HL-60/S4 (cell line): ENCODE data around the gene NCLN.
"Not testable (repeated sequence)": the region's sequence is repeated elsewhere in the genome, so short reads cannot be mapped to it uniquely, and the experiment has no call there.

Experiments
- in situ Hi-C: fragments of 300-500 bp; cut with MboI; formaldehyde crosslinking; loops from 2 replicates; pipeline ENCODE4 v1.14.3; 2022; ENCODE audit warnings: low sequenced_read_pairs

NCLN gene

DNA sequence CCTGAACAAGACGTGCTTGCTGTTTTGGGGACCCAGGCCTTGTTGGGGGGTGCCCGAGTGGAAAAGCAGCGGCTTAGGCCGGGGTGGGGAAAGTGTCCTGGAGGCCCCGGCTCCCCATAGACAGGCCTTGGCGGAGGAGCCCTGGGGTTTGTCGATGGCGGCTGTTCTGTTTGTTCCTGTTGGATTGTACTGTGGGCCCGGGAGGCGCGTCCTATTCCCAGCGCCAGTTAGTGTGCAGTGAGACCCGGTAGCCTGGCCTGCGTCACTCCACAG lies 11.1 kb downstream of the NCLN start:
- in situ Hi-C loops: no loop called here

DNA sequence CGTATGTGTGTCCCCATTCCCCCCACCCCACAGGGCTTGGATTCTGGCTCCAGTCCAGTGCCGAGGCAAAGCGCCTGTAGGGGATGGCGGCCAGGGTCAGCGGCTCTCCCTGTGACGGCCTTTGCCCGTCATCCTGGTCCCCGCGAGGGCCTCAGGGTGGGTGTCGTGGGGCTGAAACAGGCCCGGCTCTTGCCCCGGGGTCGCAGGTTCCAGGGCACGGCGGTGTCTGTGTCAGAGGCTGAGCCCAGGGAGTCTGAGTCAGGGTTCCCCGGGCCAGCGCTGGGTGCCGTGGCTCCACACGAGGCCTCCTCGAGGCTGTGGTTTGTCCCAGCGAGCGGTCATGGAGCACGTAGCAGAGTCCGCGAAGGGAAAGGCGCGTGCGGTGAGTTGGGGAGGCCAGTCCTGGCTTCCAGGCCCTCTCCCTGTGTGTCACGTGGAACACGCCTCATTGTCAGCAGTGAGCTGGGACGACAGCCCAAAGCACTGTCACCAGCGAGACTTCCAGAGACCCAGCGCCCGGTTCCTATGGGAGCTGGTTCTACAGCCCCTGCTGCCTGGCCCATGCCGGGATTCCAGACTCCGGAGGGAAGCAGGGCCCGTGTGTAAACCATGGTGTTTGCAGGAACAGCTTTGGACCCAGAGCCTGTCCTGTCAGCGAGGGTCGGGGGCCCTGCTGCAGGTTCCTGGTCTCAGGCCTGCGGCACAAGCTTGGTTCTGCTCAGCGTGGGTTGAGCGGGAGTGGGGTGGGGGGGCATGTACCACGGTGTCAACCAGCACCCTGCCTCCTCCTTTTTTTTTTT lies 13.4 kb downstream of the NCLN start:
- in situ Hi-C loops: no loop called here

DNA sequence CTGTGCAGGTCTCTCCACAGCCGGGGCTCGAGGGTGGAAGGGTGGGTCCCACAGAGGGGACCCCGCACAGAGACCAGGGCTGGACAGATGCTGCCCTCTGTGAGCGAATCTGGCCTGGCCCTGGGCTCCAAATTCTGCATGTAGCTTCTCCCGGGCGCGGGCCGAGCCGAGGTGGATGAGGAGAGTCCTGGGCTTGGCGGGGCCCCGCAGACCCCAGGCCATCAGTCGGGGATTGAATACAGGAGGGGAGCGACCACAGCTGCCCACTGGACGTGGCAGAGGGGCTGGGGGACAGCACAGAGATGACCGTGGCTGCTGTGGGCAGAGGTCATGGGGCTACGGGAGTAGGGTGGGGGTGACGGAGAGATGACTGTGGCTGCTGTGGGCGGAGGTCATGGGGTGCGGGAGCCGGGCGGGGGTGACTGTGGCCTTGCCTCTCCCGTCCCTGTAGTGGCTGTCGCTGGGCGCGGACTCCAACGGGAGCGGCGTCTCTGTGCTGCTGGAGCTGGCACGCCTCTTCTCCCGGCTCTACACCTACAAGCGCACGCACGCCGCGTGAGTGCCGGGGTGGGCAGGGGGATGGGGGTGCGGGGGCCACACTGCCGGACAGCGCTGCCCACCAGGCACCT lies 15.5 kb downstream of the NCLN start:
- in situ Hi-C loops: no loop called here

DNA sequence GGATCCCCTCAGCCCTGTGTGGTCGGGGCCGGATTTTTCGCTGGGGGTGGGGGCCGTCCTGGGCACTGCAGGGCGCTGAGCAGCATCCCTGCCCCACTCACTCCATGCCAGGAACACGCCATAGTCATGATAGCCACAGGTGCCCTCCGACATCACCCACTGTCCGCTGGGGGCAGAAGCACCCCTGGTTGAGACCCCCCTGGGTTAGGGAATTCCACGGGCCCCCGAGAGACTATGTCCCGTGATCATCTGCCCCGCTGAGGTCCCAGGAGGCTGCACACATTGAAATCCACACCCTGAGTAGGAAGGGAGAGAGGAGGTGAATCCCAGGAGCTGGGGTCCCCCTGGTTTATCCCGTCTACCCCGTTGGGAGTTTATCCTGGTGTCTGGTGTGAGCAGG lies 16.2 kb downstream of the NCLN start:
- in situ Hi-C loops: no loop called here

DNA sequence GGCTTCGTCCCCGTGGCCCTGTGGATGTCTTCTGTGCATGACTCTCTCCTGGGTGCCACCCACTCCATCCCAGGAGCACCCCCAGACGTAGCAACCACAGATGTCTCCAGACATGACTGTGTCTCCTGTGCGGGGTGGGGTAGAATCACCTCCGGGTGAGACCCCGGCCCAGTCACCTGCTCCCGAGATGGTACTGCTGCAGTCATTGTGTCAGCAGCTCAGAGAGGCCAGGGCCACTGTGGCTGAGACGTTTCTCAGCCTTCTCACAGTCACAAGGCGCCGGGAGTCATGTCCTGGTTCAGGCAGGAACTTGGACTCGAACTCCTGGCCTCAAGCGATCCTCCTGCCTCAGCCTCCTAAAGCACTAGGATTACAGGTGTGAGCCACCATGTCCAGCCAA lies 16.6 kb downstream of the NCLN start:
- in situ Hi-C loops: no loop called here

DNA sequence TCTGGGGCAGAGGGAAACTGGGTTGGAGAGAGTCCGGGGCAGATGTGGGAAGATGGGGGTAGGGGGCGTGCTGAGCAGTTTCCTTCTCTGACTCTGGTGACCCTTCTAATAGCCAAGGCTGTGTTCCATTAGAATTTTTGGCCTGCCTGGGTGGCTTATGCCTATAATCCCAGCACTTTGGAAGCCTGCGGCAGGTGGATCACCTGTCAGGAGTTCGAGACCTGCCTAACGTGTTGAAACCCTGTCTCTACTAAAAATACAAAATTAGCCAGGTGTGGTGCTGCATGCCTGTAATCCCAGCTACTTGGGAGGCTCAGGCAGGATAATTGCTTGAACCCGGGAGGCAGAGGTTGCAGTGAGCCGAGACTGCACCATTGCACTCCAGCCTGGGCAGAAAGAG lies 17.2 kb downstream of the NCLN start:
- in situ Hi-C loops: not testable (repeated sequence)

DNA sequence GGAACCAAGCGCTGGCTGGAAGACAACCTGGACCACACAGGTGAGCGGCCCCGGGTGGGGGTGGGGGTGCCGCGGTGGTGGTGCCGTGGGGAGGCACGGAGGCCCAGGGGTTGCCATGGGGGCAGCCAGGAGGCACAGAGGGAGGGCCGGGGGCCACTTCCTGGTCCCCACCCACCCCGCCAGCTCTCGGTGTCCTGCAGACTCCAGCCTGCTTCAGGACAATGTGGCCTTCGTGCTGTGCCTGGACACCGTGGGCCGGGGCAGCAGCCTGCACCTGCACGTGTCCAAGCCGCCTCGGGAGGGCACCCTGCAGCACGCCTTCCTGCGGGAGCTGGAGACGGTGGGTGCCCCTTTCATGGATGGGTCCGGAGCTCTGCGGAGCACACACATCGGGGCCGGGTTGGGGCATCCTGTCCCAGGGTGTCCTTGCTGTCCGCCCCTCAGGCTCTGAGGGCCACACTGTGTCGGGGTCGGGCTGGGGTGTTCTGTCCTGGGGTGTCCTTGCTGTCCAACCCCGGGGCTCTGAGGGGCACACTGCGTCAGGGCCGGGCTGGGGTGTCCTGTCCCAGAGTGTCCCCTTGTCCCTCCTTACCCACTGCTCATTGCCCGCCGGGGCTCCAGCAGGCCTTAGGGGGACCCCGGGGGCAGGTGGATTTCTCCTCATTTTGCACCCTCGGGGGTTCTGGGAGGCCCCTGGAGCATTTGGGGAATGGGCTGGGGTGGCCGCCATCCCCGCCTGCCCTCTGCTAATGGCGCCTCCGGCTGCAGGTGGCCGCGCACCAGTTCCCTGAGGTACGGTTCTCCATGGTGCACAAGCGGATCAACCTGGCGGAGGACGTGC lies 18.3 kb downstream of the NCLN start:
- in situ Hi-C loops: no loop called here

DNA sequence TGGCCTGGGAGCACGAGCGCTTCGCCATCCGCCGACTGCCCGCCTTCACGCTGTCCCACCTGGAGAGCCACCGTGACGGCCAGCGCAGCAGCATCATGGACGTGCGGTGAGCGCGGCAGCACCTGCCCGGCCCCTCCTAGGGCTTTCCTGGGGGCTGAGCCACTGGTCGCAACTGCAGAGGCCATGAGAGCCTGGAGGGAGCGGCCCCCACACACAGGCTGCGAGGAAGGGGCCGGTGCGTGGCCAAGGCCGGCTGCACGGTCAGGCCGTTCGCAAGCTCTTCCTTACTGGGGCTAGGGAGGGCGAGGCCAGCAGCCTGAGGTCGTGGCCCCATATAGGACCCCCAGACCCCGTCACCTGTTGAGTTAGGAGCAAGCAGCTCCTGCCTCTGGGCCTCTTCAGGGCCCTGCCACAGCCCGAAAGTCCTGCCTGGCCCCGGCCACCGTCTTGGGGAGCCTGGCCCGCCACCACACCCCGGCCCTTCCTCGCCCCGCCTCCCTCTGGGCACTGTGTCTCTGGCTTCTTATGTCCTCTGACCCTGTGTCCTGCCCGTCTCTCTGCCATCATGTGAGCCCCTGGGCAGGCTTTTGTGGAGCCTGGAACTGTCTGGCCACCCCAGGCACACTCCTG lies 19.0 kb downstream of the NCLN start:
- in situ Hi-C loops: no loop called here

DNA sequence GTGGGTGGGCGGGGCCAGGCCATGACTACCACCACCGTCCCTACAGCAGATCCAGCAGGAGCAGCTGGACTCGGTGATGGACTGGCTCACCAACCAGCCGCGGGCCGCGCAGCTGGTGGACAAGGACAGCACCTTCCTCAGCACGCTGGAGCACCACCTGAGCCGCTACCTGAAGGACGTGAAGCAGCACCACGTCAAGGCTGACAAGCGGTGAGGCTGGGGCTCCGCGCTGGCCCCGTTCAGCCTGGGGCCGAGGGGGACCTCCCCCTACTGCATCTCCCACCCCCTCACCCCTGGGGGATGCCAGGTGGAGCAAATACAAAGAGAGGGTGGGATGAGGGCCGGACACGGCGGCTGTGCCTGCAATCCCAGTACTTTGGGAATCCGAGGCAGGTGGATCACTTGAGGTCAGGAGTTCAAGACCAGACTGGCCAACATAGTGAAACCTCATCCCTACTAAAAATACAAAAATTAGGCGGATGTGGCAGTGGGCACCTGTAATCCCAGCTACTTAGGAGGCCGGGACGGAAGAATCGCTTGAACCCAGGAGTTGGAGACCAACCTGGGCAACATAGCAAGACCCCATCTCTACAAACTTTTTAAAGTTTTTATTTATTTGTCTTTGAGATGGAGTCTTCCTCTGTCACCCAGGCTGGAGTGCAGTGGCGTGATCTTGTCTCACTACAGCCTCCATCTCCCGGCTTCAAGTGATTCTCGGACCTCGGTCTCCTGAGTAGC lies 20.7 kb downstream of the NCLN start:
- in situ Hi-C loops: no loop called here

DNA sequence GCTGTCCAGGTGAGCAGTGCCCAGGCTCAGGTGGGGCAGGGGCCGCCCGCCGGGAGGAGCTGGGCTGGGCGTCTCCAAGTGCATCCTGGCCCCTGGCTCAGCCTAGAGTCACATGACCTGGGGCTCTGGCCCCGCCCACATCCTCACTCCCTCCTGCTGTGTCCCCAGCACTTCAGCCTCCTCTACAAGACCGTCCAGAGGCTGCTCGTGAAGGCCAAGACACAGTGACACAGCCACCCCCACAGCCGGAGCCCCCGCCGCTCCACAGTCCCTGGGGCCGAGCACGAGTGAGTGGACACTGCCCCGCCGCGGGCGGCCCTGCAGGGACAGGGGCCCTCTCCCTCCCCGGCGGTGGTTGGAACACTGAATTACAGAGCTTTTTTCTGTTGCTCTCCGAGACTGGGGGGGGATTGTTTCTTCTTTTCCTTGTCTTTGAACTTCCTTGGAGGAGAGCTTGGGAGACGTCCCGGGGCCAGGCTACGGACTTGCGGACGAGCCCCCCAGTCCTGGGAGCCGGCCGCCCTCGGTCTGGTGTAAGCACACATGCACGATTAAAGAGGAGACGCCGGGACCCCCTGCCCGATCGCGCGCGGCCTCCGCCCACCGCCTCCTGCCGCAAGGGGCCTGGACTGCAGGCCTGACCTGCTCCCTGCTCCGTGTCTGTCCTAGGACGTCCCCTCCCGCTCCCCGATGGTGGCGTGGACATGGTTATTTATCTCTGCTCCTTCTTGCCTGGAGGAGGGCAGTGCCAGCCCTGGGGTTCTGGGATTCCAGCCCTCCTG lies 21.9 kb downstream of the NCLN start:
- in situ Hi-C loops: no loop called here

DNA sequence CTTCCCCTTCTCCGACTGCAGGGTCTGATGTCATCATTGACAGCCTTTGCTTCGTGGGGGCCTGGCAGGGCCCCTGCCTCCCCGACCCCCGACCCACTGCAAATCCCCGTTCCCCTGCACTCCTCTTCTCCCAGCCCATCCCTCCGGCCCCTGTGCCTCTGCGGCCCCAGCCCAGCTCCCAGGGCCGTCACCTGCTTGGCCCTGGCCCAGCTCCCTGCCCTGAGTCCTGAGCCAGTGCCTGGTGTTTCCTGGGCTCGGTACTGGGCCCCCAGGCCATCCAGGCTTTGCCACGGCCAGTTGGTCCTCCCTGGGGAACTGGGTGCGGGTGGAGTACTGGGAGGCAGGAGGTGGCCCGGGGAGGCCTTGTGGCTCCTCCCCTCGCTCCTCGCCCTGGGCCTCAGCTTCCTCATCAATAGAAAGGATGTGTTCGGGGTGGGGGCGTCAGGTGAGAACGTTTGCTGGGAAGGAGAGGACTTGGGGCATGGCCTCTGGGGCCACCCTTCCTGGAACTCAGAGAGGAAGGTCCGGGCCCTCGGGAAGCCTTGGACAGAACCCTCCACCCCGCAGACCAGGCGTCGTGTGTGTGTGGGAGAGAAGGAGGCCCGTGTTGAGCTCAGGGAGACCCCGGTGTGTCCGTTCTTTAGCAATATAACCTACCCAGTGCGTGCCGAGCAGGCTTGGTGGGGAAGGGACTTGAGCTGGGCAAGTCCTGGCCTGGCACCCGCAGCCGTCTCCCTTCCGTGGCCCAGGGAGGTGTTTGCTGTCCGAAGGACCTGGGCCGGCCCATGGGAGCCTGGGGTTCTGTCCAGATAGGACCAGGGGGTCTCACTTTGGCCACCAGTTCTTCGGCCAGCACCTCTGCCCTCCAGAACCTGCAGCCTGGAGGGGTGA lies 22.8 kb downstream of the NCLN start:
- in situ Hi-C loops: no loop called here

DNA sequence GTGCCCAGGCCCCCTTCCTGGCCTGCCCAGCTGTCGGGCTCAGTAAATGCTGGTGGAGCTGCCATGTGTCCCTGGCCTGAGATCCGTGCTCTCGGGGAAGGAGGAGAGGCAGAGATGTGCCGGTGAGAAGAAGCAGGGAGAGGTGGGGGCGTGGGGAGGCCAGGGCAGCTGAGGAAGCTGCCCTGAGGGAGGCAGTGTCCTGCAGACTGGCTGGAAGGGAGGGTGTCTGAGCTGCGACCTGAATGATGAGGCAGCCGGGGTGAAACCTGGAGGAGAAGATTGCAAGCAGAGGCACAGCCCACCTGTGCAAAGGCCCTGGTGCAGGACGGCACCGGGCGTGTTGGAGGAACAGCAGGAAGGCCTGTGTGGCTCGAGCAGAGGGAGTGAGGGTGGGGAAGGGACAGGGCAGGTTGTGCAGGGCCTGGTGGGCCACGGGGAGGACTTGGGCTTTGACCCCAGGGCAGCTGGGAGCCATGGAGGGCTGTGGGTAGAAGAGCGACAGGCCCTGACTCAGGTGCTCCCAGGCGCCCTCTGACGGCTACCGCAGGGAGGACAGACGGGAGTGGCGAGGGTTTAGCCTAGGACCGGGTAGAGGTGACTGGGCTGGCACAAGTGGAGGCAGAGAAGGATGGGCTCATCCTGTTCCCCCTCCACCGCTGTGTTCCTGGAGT lies 24.8 kb downstream of the NCLN start:
- in situ Hi-C loops: no loop called here

DNA sequence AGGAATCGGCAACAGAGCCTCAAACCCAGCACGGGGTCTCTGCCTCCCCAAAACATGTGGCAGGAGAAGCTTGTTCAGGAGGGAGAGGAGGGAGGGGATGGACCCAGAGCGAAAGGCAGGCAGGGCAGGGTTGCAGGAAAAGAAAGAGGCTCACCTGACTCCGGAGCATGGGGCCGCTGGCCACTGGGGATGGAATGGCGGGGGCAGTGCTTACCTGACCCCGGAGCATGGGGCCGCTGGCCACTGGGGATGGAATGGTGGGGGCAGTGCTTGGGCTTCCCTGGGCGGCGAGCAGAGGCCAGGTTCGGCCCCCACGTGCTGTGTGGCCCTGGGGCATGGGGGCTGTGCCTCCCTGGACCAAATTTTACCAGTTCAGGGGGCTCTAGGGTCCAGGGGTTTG lies 25.5 kb downstream of the NCLN start:
- in situ Hi-C loops: no loop called here

DNA sequence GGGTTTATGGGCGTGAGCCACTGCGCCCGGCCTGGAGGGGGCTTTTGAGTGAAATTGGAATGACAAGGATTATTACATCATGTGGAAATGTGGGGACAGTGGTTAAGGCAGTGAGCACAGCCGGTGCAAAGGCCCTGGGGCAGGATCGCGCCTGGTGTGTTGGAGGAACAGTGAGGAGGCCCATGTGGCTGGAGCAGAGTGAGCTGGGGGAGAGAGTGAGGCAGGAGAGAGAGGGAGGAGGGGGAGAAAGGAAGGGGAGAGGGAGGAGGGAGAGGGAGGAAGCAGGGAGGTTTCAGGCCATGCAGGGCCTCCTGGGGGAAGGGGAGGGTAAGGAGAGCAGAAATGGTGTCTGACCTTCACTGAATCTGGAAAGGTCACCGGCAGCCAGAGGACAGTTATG lies 27.4 kb downstream of the NCLN start:
- in situ Hi-C loops: no loop called here

DNA sequence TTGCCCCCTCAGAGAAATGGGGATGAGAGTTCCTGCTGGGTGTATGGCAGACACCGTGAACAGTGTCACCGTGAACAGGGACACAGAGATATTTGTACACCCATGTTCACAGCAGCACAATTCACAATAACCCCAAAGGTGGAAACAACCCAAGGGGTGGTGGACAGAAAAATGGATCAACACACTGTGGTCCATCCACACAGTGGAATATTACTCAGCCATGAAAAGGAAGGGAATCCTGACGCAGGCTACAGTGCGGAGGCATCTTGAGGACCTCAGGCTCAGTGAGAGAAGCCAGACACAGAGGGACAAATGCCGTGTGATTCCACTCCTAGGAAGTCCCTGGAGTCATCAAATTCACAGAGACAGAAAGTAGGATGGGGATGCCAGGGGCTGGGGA lies 31.1 kb downstream of the NCLN start:
- in situ Hi-C loops: no loop called here

DNA sequence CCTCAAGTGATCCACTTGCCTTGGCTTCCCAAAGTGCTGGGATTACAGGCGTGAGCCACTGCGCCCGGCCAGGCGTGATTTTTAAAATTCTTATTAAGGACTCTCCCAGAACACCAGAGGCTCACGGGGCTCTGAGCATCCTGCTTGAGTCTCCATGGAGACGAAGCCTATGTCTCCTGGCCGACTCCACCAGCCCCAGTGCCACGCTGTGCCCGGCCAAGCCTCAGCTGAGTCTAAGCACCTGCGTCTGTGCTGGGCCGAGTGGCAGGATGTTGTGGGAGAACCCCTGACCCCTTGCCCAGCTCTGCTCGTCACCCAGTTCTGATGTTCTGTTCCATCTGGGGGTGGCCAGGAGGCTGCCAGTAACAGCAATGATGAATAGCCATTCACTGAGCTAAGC lies 34.8 kb downstream of the NCLN start:
- in situ Hi-C loops: no loop called here

DNA sequence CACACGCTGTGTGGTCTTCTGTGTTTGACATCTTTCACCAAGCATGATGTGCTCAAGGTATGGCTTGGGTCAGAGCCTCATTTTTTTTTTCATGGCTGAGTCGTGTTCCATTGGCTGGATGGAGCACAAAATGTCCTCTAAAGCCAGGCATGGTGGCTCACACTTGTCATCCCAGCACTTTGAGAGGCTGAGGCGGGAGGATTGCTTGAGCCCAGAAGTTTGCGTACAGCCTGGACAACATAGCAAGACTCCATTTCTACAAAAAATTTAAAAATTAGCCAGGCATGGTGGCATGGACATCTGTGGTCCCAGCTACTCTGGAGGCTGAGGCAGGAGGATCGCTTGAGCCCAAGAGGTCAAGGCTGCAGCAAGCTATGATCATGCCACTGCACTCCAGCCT lies 35.8 kb downstream of the NCLN start:
- in situ Hi-C loops: not testable (repeated sequence)

DNA sequence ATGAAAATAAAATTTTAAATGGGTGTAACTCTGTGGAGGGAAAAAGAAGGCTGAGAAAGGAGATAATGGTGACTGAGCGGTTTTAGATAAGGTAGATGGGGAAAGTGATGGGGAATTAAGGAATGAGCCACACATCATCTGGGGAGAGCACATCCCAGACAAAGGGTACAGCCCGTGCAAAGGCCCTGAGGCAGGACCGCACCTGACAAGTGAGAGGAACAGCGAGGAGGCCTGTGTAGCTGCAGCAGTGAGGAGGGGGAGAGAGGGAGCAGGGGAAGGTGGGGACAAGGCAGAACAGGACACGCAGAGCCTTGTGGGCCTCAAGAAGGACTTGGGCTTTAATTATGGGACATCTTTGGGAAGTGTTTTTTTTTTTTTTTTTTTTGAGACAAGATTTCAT lies 37.0 kb downstream of the NCLN start:
- in situ Hi-C loops: no loop called here
